DMS79 treated with DMSO at 0.1 percent for 48 hours (cell line): Measurements from ENCODE around the gene RWDD4.

Experiments used
- DNase-seq: peaks from one replicate; lab custom pipeline; 2025; lab: John Stamatoyannopoulos, UW

RWDD4 gene

DNA sequence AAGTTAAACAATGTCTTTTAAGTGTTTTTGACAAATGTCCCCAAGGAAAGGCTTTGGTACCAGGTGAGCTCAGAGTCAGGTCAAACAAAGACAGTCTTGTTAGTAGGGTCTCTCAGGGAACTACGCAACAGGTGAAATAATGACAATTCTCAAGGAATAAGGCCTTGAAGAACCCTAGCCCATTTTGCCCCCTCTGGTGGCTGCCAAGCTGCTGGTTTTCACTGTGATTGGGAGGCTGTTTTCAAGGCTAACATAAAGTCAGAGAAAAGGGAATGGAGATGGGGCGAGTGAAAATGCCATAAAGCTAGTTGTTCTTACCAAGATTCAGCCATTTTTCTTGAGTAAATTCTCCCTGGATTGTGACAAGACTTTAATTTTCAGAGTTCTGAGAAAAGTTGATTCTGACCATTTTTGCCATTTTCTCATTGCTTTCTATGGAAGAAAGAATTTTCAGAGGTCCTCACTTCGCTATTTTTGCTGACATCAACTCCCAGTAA is 58.7 kb downstream of the RWDD4 start:
- DNase-seq = no peak

DNA sequence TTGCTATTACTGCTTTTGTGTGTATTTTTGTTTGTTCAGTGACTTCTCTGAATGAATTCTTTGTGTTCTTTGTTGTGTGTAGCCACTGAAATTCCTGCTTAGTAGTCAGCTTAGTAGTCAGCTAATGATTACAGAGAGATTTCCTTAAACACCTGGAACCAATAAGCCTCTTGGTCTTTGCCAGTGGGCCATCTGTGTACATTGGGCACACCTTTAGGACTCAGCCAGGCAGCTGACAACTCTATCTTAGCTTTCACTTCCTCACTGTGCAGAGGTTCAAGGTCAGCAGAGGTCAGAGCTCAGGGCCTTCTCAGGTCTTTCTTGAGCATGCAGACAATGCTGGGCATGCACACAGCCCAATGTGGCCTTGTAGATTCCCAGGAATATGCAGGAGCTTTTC is 59.3 kb downstream of the RWDD4 start:
- DNase-seq = no peak

DNA sequence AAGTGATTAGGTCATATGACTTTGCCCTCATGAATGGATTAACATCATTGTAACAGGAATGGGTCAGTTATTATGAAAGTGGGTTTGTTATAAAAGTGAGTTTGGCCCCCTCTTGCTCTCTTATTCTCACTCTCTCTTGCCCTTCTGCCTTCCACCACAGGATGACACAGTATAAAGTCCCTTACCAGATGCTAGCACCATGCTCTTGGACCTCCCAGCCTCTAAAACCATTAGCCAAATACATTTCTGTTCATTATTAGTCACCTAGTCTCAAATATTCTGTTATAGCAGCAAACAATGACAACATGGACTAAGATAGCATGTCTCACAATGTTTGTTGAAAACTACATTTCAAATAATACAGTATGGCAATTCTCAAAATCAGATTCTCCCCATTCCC is 59.7 kb downstream of the RWDD4 start:
- DNase-seq = no peak

DNA sequence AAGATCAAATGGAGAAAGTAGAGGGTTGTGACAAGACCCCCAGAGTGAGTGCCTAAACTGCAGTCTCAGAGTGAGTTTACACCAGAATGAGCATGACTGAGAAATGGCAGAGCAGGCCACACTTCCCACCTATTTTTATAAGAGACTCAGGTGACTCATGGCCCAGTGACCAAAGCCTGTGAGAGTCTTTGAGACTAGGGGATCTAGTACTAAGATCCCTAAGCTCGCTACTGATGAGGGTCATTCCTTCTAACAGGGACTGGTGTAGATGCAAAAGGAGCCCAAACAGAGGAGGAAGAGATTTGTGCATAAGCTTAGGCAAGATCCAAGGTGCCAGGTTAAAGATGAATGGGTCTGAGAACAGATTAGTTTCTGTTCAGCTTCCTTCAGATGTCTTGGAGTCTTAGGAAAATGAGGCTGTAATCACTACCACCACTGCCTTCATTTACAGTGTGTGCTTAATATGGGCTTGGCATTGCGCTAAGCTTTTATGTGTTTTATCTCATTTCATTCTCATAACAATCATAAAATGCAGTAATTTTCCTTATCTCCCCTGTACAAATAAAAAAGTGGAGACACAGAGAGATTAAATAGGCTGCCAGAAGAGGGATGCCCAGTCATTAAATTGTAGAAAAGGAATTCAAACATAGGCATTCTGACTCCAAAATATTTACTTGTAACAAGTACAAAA is 62.8 kb downstream of the RWDD4 start:
- DNase-seq = no peak

DNA sequence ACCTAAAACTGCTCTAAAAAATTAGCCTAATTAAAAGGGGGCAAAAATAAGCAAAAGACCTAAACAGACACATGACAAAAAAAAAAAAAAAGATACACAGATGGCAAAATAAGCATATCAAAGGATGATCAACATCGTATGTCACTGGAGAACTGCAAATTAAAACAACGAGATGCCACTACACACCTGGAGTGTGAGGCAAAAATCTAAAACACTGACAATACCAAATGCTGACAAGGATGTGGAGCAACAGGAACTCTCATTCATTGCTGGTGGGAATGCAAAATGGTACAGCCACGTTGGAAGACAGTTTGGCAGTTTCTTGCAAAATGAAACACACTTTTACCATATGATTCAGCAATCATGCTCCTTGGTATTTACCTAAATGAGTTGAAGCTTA is 64.2 kb downstream of the RWDD4 start:
- DNase-seq = no peak

DNA sequence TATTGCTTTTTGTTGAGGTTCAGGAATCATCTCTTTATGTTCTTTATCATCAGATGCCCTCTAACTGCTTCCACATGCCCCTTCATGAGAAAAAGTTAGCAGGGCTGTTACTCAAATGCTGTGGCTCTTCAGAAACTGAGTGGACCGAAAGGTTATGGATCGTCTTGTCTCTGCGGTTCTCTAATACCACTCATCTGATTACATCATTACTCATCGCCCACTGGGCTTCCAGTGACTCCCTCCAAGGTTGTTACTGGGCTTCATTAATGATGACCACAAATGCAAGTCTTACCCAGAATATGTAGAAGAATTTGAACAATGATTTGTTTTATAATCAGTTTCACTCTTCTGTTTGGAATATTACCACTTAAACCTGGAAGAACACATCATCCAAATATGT is 67.7 kb downstream of the RWDD4 start:
- no peak for DNase-seq
